SU-DHL-6 (cell line): ENCODE data around the gene CNPY3.

Source experiments
- H2AFZ ChIP-seq: fragments of 200-600 bp; sonication (generic); 2 replicates; pipeline ENCODE4 v1.6.1; 2014; ENCODE audit warnings: low read depth, mild to moderate bottlenecking, moderate library complexity, mixed read lengths, antibody characterized with exemption, low read length; ENCODE audit not compliant: severe bottlenecking
- H3F3A ChIP-seq: fragments of 200-600 bp; shearing (Covaris generic); 2 replicates; pipeline ENCODE4 v1.6.0; 2016; ENCODE audit warnings: antibody characterized with exemption, mild to moderate bottlenecking; ENCODE audit not compliant: insufficient read depth
- H3K27ac ChIP-seq: fragments of 200-600 bp; sonication (generic); 2 replicates; pipeline ENCODE4 v1.5.1; 2016; ENCODE audit warnings: low read depth, mild to moderate bottlenecking, low read length, moderate library complexity, mixed read lengths
- H3K27me3 ChIP-seq: fragments of 200-600 bp; sonication (generic), shearing (Covaris generic); 2 replicates; pipeline ENCODE4 v1.6.0; 2014; ENCODE audit warnings: mild to moderate bottlenecking, low read length
- H3K36me3 ChIP-seq: fragments of 200-600 bp; sonication (generic); 2 replicates; pipeline ENCODE4 v1.6.1; 2014; ENCODE audit warnings: mild to moderate bottlenecking, low read length, mixed read lengths
- H3K4me2 ChIP-seq: fragments of 300-600, 200-600 bp; shearing (Covaris generic), sonication (generic); 2 replicates; pipeline ENCODE4 v1.6.0; 2014; ENCODE audit warnings: low read length, low read depth, mild to moderate bottlenecking; ENCODE audit not compliant: poor library complexity, severe bottlenecking
- H3K4me3 ChIP-seq: fragments of 200-600 bp; sonication (generic); 2 replicates; pipeline ENCODE4 v1.5.1; 2014; ENCODE audit warnings: antibody characterized with exemption, low read length, mild to moderate bottlenecking, mixed read lengths; ENCODE audit not compliant: insufficient read depth, poor library complexity, severe bottlenecking
- H3K79me2 ChIP-seq: fragments of 200-600 bp; sonication (generic); 2 replicates; pipeline ENCODE4 v1.6.1; 2014; ENCODE audit warnings: mild to moderate bottlenecking, low read length, moderate library complexity; ENCODE audit not compliant: insufficient read depth
- H3K9ac ChIP-seq: fragments of 200-600 bp; sonication (generic); 2 replicates; pipeline ENCODE4 v1.7.0; 2014; ENCODE audit warnings: mild to moderate bottlenecking, low read length
- H3K9me2 ChIP-seq: fragments of 200-600 bp; sonication (generic); replicated peaks from 2 replicates; pipeline ENCODE4 v1.6.1; 2014; ENCODE audit warnings: low read length; ENCODE audit not compliant: insufficient read depth
- H3K9me3 ChIP-seq: fragments of 200-600 bp; sonication (generic); 2 replicates; pipeline ENCODE4 v1.6.1; 2014; ENCODE audit warnings: low read length, mixed read lengths; ENCODE audit not compliant: insufficient read depth
- H4K20me1 ChIP-seq: fragments of 200-600 bp; sonication (generic); 2 replicates; pipeline ENCODE4 v1.6.1; 2014; ENCODE audit warnings: low read depth, mild to moderate bottlenecking, antibody characterized with exemption, low read length, moderate library complexity, mixed read lengths
- EZH2phosphoT487 ChIP-seq: fragments of 200-600 bp; sonication (generic), shearing (Covaris generic); conservative IDR thresholded peaks from 2 replicates; pipeline ENCODE4 v1.6.1; 2018; ENCODE audit warnings: mild to moderate bottlenecking, antibody characterized with exemption, low read length, moderate library complexity, mixed read lengths
- TF ChIP-seq, protein P1 (sequence below): fragments of 200-600 bp; sonication (generic); IDR thresholded peaks from one replicate; pipeline ENCODE4 v1.5.1; 2017; ENCODE audit warnings: antibody characterized with exemption, mild to moderate bottlenecking, low read length, moderate library complexity; ENCODE audit not compliant: insufficient read depth, poor library complexity, severe bottlenecking

The CNPY3 gene

DNA sequence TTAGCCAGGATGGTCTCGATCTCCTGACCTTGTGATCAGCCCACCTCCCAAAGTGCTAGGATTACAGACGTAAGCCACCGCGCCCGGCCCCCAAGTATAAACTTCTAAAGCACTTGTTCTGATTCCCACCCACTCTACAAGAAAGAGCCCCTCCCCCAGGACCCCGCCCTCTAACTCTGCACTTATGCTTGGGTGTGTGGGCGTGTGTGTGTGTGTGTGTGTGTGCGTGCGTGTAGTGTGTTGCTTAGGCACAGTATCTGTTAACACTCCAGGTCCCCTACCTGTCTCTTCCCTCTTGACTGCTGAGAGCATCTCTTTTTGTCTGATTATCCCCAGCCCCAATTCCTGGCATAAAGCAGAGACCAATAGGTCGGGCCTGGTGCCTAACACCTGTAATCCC is 19.4 kb upstream of the CNPY3 start:
- TF ChIP-seq EZH2phosphoT487, result no peak
- TF ChIP-seq, protein P1, sequence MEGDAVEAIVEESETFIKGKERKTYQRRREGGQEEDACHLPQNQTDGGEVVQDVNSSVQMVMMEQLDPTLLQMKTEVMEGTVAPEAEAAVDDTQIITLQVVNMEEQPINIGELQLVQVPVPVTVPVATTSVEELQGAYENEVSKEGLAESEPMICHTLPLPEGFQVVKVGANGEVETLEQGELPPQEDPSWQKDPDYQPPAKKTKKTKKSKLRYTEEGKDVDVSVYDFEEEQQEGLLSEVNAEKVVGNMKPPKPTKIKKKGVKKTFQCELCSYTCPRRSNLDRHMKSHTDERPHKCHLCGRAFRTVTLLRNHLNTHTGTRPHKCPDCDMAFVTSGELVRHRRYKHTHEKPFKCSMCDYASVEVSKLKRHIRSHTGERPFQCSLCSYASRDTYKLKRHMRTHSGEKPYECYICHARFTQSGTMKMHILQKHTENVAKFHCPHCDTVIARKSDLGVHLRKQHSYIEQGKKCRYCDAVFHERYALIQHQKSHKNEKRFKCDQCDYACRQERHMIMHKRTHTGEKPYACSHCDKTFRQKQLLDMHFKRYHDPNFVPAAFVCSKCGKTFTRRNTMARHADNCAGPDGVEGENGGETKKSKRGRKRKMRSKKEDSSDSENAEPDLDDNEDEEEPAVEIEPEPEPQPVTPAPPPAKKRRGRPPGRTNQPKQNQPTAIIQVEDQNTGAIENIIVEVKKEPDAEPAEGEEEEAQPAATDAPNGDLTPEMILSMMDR, result no peak
- H3K4me3 ChIP-seq, result no peak overlapping the region
- no peak overlapping the region for H2AFZ ChIP-seq
- H3K36me3 ChIP-seq, result no peaks in the 10 kb centered on the region
- H3K27me3 ChIP-seq, result no peaks in the 10 kb centered on the region
- H3K27ac ChIP-seq, result no peak overlapping the region
- H4K20me1 ChIP-seq, result no peaks in the 10 kb centered on the region
- no peaks in the 10 kb centered on the region for H3K9me3 ChIP-seq
- no peaks in the 10 kb centered on the region for H3K9me2 ChIP-seq
- no peaks in the 10 kb centered on the region for H3K79me2 ChIP-seq
- H3K9ac ChIP-seq, result no peak overlapping the region
- H3K4me2 ChIP-seq, result no peak overlapping the region
- no peaks in the 10 kb centered on the region for H3F3A ChIP-seq

DNA sequence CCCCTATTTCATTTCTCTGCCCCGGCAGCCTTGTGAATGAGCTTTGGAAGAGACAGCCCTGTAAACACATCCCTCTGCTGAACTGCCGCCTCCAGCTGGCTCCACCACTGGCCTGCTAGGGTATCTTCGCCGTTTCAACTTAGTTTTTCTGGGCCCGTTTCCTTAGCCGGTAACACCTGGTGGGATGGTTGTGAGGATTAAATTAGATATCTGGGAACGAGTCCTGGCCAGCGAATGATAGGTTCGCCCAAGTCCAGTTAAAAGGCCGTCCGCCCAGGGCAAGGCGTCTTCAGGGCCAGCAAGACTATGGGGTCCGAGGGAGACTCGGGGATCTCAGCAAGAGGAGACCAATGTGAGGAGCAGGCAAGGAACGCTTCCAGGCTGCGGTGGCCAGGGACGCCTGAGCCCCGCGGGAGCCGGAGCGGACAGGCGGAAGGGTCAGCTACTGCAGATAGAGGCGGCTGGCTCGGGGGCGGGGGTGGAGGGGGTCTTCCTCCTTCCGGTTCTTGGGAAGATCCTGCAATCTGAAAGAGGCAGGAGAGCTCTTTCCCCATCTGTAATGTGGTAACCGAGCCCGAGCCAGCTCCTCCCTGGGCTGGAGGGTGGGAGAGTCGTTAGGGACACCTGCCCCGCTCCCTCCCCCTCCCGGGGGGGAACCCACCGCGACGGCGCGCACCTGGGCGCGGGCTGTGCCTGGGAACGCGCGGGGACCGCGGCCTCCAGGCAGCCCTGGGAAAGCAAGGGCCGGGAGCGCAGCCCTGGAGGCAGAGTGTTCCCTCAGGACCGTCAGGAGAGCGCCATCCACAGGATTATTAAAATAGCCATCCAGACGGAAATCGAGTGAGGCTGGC is 17.9 kb upstream of the CNPY3 start:
- no peaks in the 10 kb centered on the region for H3K9me2 ChIP-seq
- H3K9me3 ChIP-seq, result no peaks in the 10 kb centered on the region
- H3K27me3 ChIP-seq, result no peaks in the 10 kb centered on the region
- H3K79me2 ChIP-seq, result no peaks in the 10 kb centered on the region
- no peaks in the 10 kb centered on the region for H3K36me3 ChIP-seq
- H3F3A ChIP-seq, result no peaks in the 10 kb centered on the region
- no peak overlapping the region for H3K27ac ChIP-seq
- H3K4me3 ChIP-seq, result no peak overlapping the region
- H3K4me2 ChIP-seq, result no peak overlapping the region
- no peak overlapping the region for H3K9ac ChIP-seq
- H4K20me1 ChIP-seq, result no peaks in the 10 kb centered on the region
- H2AFZ ChIP-seq, result no peak overlapping the region
- TF ChIP-seq, protein P1, result no peak
- no peak for TF ChIP-seq EZH2phosphoT487

DNA sequence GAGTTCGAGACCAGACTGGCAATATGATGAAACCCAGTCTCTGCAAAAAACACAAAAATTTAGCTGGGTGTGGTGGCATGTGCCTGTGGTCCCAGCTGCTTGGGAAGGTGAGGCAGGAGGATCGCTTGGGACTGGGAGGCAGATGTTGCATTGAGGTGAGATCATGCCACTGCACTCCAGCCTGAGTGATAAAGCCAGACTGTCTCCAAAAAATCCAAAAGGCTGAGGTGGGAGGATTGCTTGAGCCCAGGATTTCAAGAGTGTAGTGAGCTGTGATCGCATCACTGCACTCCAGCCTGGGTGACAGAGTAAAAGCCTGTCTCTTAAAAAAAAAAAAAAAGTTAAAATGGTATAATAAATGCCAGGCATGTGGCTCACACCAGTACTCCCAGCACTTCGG is 14.7 kb upstream of the CNPY3 start:
- H3K79me2 ChIP-seq, result no peaks in the 10 kb centered on the region
- no peak overlapping the region for H3K27ac ChIP-seq
- TF ChIP-seq, protein P1, result no peak
- no peak for TF ChIP-seq EZH2phosphoT487
- no peak overlapping the region for H3K4me2 ChIP-seq
- no peak overlapping the region for H2AFZ ChIP-seq
- no peaks in the 10 kb centered on the region for H3K27me3 ChIP-seq
- no peaks in the 10 kb centered on the region for H3F3A ChIP-seq
- H3K36me3 ChIP-seq, result no peaks in the 10 kb centered on the region
- H3K9ac ChIP-seq, result no peak overlapping the region
- no peaks in the 10 kb centered on the region for H4K20me1 ChIP-seq
- no peaks in the 10 kb centered on the region for H3K9me3 ChIP-seq
- no peak overlapping the region for H3K4me3 ChIP-seq
- H3K9me2 ChIP-seq, result no peaks in the 10 kb centered on the region
